ENCODE results near the gene HSPB7.

- no peak for TF ChIP-seq CTCF (conservative IDR thresholded peaks at IDR 0.05 in 1 of 2, IDR thresholded peaks at IDR 0.05 in 1 of 2; ENCODE audit: low read depth in 1 of 2, low read length in 2 of 2)
- TF ChIP-seq EZH2 (IDR thresholded peaks at IDR 0.05; ENCODE audit: low read length, missing control alignments), result no peak
These were observed 3.8 kb upstream of the HSPB7 start, which contains the start of gene CLCNKA for GRCh38 chr1:16021681-16022080.

Measured in fibroblast of lung (primary cell).